VCaP (cell line): Measurements from ENCODE around the gene L3MBTL4.
"Not testable (repeated sequence)": the region's sequence is repeated elsewhere in the genome, so short reads cannot be mapped to it uniquely, and the experiment has no call there.

ENCODE experiments used
- H3K27ac ChIP-seq: fragments of 450-650 bp; 2 replicates; pipeline ENCODE4 v1.5.1; 2017
- TF ChIP-seq, protein P1 (sequence below): fragments of 450-650 bp; conservative IDR thresholded peaks from 2 replicates; pipeline ENCODE4 v1.5.1; 2017; ENCODE audit warnings: mild to moderate bottlenecking, moderate library complexity

L3MBTL4 gene

GRCh38 chr18:6103741-6104140, 311.0 kb downstream of the L3MBTL4 start:
- H3K27ac ChIP-seq = no peak overlapping the region

GRCh38 chr18:6096730-6097129, 318.0 kb downstream of the L3MBTL4 start:
- H3K27ac ChIP-seq = no peak overlapping the region
- TF ChIP-seq, protein P1, sequence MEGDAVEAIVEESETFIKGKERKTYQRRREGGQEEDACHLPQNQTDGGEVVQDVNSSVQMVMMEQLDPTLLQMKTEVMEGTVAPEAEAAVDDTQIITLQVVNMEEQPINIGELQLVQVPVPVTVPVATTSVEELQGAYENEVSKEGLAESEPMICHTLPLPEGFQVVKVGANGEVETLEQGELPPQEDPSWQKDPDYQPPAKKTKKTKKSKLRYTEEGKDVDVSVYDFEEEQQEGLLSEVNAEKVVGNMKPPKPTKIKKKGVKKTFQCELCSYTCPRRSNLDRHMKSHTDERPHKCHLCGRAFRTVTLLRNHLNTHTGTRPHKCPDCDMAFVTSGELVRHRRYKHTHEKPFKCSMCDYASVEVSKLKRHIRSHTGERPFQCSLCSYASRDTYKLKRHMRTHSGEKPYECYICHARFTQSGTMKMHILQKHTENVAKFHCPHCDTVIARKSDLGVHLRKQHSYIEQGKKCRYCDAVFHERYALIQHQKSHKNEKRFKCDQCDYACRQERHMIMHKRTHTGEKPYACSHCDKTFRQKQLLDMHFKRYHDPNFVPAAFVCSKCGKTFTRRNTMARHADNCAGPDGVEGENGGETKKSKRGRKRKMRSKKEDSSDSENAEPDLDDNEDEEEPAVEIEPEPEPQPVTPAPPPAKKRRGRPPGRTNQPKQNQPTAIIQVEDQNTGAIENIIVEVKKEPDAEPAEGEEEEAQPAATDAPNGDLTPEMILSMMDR = no peak

More at GRCh38 chr18:6103741-6104140, 311.0 kb downstream of the L3MBTL4 start:
- TF ChIP-seq, protein P1 = no peak

GRCh38 chr18:6088432-6088831, 326.3 kb downstream of the L3MBTL4 start:
- TF ChIP-seq, protein P1 = no peak
- H3K27ac ChIP-seq = no peak overlapping the region

DNA sequence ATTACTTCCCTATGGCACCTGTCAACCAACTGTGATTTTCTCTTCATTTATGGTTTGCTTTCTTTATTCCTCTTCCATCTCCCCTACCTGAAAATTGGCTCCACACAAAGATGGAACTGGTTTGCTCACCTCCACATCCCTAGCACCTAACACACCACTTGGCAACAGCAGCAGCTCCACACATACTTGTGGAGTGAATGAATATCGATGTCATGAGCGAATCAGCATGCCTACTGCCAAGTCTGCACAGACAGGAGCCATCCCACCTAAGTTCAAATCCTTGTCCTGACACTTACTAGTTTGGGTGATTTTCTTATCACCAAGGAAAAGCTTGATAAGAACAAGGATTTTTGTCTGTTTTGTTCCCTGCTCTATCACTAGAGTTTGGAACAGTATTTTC, 328.0 kb downstream of the L3MBTL4 start:
- no peak overlapping the region for H3K27ac ChIP-seq
- TF ChIP-seq, protein P1 = no peak

GRCh38 chr18:6079406-6079805, 335.3 kb downstream of the L3MBTL4 start:
- H3K27ac ChIP-seq = no peak overlapping the region
- TF ChIP-seq, protein P1 = no peak

- H3K27ac ChIP-seq = no peak overlapping the region
- TF ChIP-seq, protein P1 = no peak
Measured at GRCh38 chr18:6078877-6079276, 335.8 kb downstream of the L3MBTL4 start.

- H3K27ac ChIP-seq = not testable (repeated sequence)
Measured at GRCh38 chr18:6072423-6072822, 342.3 kb downstream of the L3MBTL4 start.

DNA sequence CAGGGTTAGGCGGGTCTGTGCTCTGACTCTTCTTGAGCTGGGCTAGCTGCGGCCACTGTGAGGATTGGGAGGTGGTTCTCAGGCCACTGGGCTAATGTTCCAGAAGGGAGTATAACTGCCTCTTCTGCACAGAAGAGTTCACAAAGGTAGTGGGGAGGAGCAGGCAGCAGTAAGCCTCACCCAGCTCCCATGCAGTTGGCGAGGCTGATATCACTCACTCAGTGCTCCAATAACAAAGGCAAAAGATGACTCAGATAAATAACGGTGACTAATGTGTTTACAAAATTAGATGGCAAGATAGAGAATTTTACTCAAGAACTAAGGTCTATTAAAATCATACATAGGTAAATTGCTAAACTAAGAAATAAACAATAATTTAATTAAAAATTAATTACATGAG, 345.2 kb downstream of the L3MBTL4 start:
- TF ChIP-seq, protein P1 = no peak

More for the DNA sequence above, 345.2 kb downstream of the L3MBTL4 start:
- no peak overlapping the region for H3K27ac ChIP-seq
